Right lobe of liver (tissue), 6 donors: ENCODE results near the gene IDUA. TPM values are rescaled to one million over a fixed set of nuclear protein-coding genes. Genes with fewer than 3 reads are reported as not detected.

ENCODE experiments used
- ATAC-seq, 4 donors: fragments of 200-7000 bp; cut with Tn5 transposase; one replicate each; pipeline ENCODE4 v1.9.1; 2020; ENCODE audit warnings: mild to moderate bottlenecking in 4 of 4, moderate library complexity in 4 of 4
- DNase-seq, 3 donors: peaks; one replicate each; pipeline ENCODE4 v3.0.0-alpha.2; 2020
- H3K27ac ChIP-seq, 3 donors: fragments of 200-600 bp; one replicate each; pipeline ENCODE4 v1.8.0; 2022
- H3K27me3 ChIP-seq, 2 donors: fragments of 200-600 bp; one replicate each; pipeline ENCODE4 v1.8.0; 2022
- H3K36me3 ChIP-seq, 4 donors: fragments of 200-600 bp; sonication (generic) in 1 of 4; one replicate each; pipeline versions ENCODE4 v1.5.1 to v1.8.0; 2017 to 2022; ENCODE audit warnings: control low read depth in 1 of 4
- H3K4me1 ChIP-seq, 4 donors: fragments of 200-600 bp; sonication (generic) in 1 of 4; one replicate each; pipeline versions ENCODE4 v1.5.1 to v1.8.0; 2017 to 2022; ENCODE audit warnings: control low read depth in 1 of 4
- H3K4me3 ChIP-seq, 3 donors: fragments of 200-600 bp; one replicate each; pipeline ENCODE4 v1.8.0; 2022
- H3K9me3 ChIP-seq, 4 donors: fragments of 200-600 bp; sonication (generic) in 1 of 4; one replicate each; pipeline versions ENCODE4 v1.5.1 to v1.8.0; 2017 to 2022; ENCODE audit warnings: control low read depth in 1 of 4
- CTCF ChIP-seq, 4 donors: fragments of 200-600 bp in 3 of 4; fragments of 450-650 bp in 1 of 4; IDR thresholded peaks; one replicate each; pipeline versions ENCODE4 v1.5.1 to v1.8.0; 2016 to 2022; ENCODE audit warnings: antibody characterized with exemption in 4 of 4, mild to moderate bottlenecking in 2 of 4
- POLR2A ChIP-seq: fragments of 450-650 bp; IDR thresholded peaks from one replicate; pipeline ENCODE4 v1.6.1; 2017; ENCODE audit warnings: antibody characterized with exemption, mild to moderate bottlenecking
- WGBS: methylation state at CpG from one replicate; pipeline ENCODE4 v1.1.6; 2018; ENCODE audit warnings: low coverage, low lambda C conversion rate; ENCODE audit not compliant: insufficient coverage; ENCODE audit errors: missing lambda C conversion rate; 5-methylcytosine and 5-hydroxymethylcytosine counted together
- intact Hi-C, 2 donors: fragments of 100-400 bp; cut with DNase I; formaldehyde crosslinking; loops; one replicate each; pipeline versions ENCODE4 v1.11.2 to v1.14.1; 2022
- total RNA-seq, 6 experiments: library from RNA; depleted of rRNA in 2 of 6; stranded (reverse); fragments of >200 nt in 2 of 6; fragmentation: NEBNext Ultra II Directional in 3 of 6; extraction: Animal tissue kit (Norgen Biotek cat#: 25700) in 3 of 6; gene quantifications; one replicate each; pipeline versions ENCODE4 v1.1.0 to v1.2.4, GENCODE V29; 2016 to 2023
- donor health status: DM: no; HTN: yes; CAD: no.
- donor health status: DM: no; HTN: no; CAD: no.
- donor health status: DM: no; HTN: no; CAD: no.
- donor health status: DM: no; HTN: yes; CAD: no.
- donor health status: DM: no; HTN: yes; CAD: no.

IDUA gene
- total RNA-seq, 6 experiments from 2014 or later: 4.7 to 15.1 (median 11.0) TPM

- Histone ChIP-seq H3K9me3 (no peaks in the 10 kb centered on the region), H3K4me3 (no peak overlapping the region), H3K27me3 (no peaks in the 10 kb centered on the region), H3K4me1 (no peaks in the 10 kb centered on the region), H3K27ac (no peak overlapping the region), H3K36me3 (peaks cover 0 to 5% (median under 1%) of the 10 kb centered on the region in 4 donors)
- ATAC-seq: no peak
- 50% methylated on average over 1 of the region's 12 CpGs for WGBS
- intact Hi-C loops: no loop called here
- no peak for DNase-seq
- TF ChIP-seq CTCF (IDR thresholded peaks at IDR 0.05): no peak
- no peak for TF ChIP-seq POLR2A
Observed at GRCh38 chr4:1030031-1030430, 43.2 kb downstream of the IDUA start.

- Histone ChIP-seq H3K4me1 (no peaks in the 10 kb centered on the region), H3K9me3 (no peaks in the 10 kb centered on the region), H3K27me3 (no peaks in the 10 kb centered on the region), H3K27ac (no peak overlapping the region), H3K4me3 (no peak overlapping the region), H3K36me3 (peaks cover 0 to 3% (median 0%) of the 10 kb centered on the region in 4 donors)
- ATAC-seq (no peak), DNase-seq (no peak)
- no peak for TF ChIP-seq POLR2A
- TF ChIP-seq CTCF (IDR thresholded peaks at IDR 0.05): no peak
- no CpG with 5 or more reads among the region's 16 CpGs for WGBS
- intact Hi-C loops: no loop called here
Observed at GRCh38 chr4:1030559-1030958, 43.7 kb downstream of the IDUA start.

- no peak for DNase-seq
- no peak for ATAC-seq
- Histone ChIP-seq H3K36me3 (no peaks in the 10 kb centered on the region), H3K4me3 (no peak overlapping the region), H3K9me3 (no peaks in the 10 kb centered on the region), H3K27ac (no peak overlapping the region), H3K4me1 (no peaks in the 10 kb centered on the region), H3K27me3 (no peaks in the 10 kb centered on the region)
- TF ChIP-seq CTCF (IDR thresholded peaks at IDR 0.05) (no peak), POLR2A (no peak)
- intact Hi-C loops: no loop called here
- no CpG with 5 or more reads among the region's 8 CpGs for WGBS
Observed at GRCh38 chr4:1031346-1031745, 44.5 kb downstream of the IDUA start.

GRCh38 chr4:1031956-1032795 lies 45.3 kb downstream of the IDUA start:
- H3K9me3 ChIP-seq: no peaks in the 10 kb centered on the region
- intact Hi-C loops: no loop called here
- DNase-seq: no peak
- no peak overlapping the region for H3K4me3 ChIP-seq
- no peak overlapping the region for H3K27ac ChIP-seq
- H3K4me1 ChIP-seq: no peaks in the 10 kb centered on the region
- ATAC-seq: peak in 1 of 4 donors; percentile 46
- no peaks in the 10 kb centered on the region for H3K36me3 ChIP-seq
- TF ChIP-seq CTCF (IDR thresholded peaks at IDR 0.05) (peak in 1 of 4 donors; percentile 6), POLR2A (no peak)
- WGBS: 20% methylated on average over 4 of the region's 37 CpGs
- H3K27me3 ChIP-seq: no peaks in the 10 kb centered on the region
